RPMI8226 (cell line): Measurements from ENCODE around the gene GRM8.
"Not testable (repeated sequence)": the region's sequence is repeated elsewhere in the genome, so short reads cannot be mapped to it uniquely, and the experiment has no call there.

Source experiments
- DNase-seq: peaks from one replicate; pipeline ENCODE4 v3.0.0-alpha.2; 2015

The GRM8 gene

GRCh38 chr7:126905255-126905654, 347.5 kb downstream of the GRM8 start:
- DNase-seq: not testable (repeated sequence)

- not testable (repeated sequence) for DNase-seq
Observed at GRCh38 chr7:126901041-126901765, 351.5 kb downstream of the GRM8 start.

GRCh38 chr7:126887980-126888379, 364.8 kb downstream of the GRM8 start:
- not testable (repeated sequence) for DNase-seq

GRCh38 chr7:126887560-126887959, 365.2 kb downstream of the GRM8 start:
- not testable (repeated sequence) for DNase-seq

- DNase-seq: not testable (repeated sequence)
Observed at GRCh38 chr7:126882730-126883129, 370.0 kb downstream of the GRM8 start.

- DNase-seq: not testable (repeated sequence)
Observed at GRCh38 chr7:126881908-126882307, 370.8 kb downstream of the GRM8 start.

GRCh38 chr7:126881315-126881714, 371.4 kb downstream of the GRM8 start:
- no peak for DNase-seq

- DNase-seq: not testable (repeated sequence)
Observed at GRCh38 chr7:126876536-126876935, 376.2 kb downstream of the GRM8 start.

GRCh38 chr7:126856691-126857291, 395.9 kb downstream of the GRM8 start:
- DNase-seq: peak; percentile 26

GRCh38 chr7:126845331-126845730, 407.4 kb downstream of the GRM8 start:
- DNase-seq: no peak

- no peak for DNase-seq
Observed at GRCh38 chr7:126843883-126844282, 408.9 kb downstream of the GRM8 start.

GRCh38 chr7:126843336-126843735, 409.4 kb downstream of the GRM8 start:
- DNase-seq: no peak

GRCh38 chr7:126842451-126842850, 410.3 kb downstream of the GRM8 start:
- DNase-seq: no peak

GRCh38 chr7:126840869-126841268, 411.9 kb downstream of the GRM8 start:
- no peak for DNase-seq

- DNase-seq: no peak
Observed at GRCh38 chr7:126839624-126840023, 413.1 kb downstream of the GRM8 start.

GRCh38 chr7:126838194-126838593, 414.5 kb downstream of the GRM8 start:
- DNase-seq: no peak

- peak; percentile 46 for DNase-seq
Observed at GRCh38 chr7:126831241-126831640, 421.5 kb downstream of the GRM8 start.

GRCh38 chr7:126820925-126821324, 431.8 kb downstream of the GRM8 start:
- no peak for DNase-seq

GRCh38 chr7:126819197-126819484, 433.6 kb downstream of the GRM8 start:
- no peak for DNase-seq

GRCh38 chr7:126818393-126819196, 434.1 kb downstream of the GRM8 start:
- DNase-seq: no peak

- DNase-seq: no peak
Observed at GRCh38 chr7:126809188-126809587, 443.6 kb downstream of the GRM8 start.

- no peak for DNase-seq
Observed at GRCh38 chr7:126806614-126807013, 446.1 kb downstream of the GRM8 start.

- no peak for DNase-seq
Observed at GRCh38 chr7:126805351-126805750, 447.4 kb downstream of the GRM8 start.

- DNase-seq: no peak
Observed at GRCh38 chr7:126804604-126805003, 448.1 kb downstream of the GRM8 start.
